ENCODE data around the gene SH3TC1. TPM values are rescaled to one million over a fixed set of nuclear protein-coding genes. Genes with fewer than 3 reads are reported as not detected.

Gene SH3TC1
- total RNA-seq, 2 experiments from 2014 or later, result 16.2 to 17.5 TPM

- TF ChIP-seq, protein P1, sequence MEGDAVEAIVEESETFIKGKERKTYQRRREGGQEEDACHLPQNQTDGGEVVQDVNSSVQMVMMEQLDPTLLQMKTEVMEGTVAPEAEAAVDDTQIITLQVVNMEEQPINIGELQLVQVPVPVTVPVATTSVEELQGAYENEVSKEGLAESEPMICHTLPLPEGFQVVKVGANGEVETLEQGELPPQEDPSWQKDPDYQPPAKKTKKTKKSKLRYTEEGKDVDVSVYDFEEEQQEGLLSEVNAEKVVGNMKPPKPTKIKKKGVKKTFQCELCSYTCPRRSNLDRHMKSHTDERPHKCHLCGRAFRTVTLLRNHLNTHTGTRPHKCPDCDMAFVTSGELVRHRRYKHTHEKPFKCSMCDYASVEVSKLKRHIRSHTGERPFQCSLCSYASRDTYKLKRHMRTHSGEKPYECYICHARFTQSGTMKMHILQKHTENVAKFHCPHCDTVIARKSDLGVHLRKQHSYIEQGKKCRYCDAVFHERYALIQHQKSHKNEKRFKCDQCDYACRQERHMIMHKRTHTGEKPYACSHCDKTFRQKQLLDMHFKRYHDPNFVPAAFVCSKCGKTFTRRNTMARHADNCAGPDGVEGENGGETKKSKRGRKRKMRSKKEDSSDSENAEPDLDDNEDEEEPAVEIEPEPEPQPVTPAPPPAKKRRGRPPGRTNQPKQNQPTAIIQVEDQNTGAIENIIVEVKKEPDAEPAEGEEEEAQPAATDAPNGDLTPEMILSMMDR (IDR thresholded peaks at IDR 0.05), result no peak
- no peak for DNase-seq
- intact Hi-C loops (cut with micrococcal nuclease), result no loop called here
- CTCF ChIA-PET, result no interaction called here
- Mint-ChIP-seq H3K36me3 (ENCODE audit: low read depth) (no peaks in the 10 kb centered on the region), H3K27ac (no peak overlapping the region), H3K4me3 (no peak overlapping the region), H3K27me3 (no peaks in the 10 kb centered on the region), H3K4me1 (ENCODE audit: low read depth) (peaks cover 13% of the 10 kb centered on the region), H3K9me3 (peaks cover 7% of the 10 kb centered on the region)
- POLR2A ChIA-PET, result no interaction called here
- ATAC-seq, result no peak
Observed at GRCh38 chr4:8163436-8164193, 35.5 kb upstream of the SH3TC1 start.

DNA sequence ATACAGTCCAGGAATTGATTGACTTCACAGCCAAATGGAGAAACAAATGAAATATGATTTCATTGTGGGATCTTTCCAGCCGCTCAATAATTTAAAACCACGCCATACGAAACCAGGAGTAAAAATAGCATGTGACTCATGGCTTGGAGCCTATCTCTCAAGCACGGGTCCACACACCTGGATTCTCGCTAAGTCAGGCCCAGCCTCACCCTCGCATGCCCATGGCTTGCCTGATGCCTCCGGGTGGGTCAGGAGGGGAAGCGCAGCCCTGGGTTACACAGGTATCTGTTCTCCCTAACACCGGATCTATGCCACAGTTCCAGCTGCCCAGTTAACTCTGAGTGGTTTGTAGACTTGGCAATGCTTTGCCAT lies 34.9 kb upstream of the SH3TC1 start:
- H3K4me3 Mint-ChIP-seq, result no peak overlapping the region
- CTCF ChIA-PET, result interaction anchor here (1.2 kb wide), 1 partner anchor 13 kb away, joined by 4 read pairs; no protein-coding TSS in a partner anchor
- intact Hi-C loops (cut with micrococcal nuclease), result no loop called here
- peaks cover 7% of the 10 kb centered on the region for H3K9me3 Mint-ChIP-seq
- TF ChIP-seq, protein P1 (IDR thresholded peaks at IDR 0.05), result no peak
- ATAC-seq, result no peak
- H3K27me3 Mint-ChIP-seq, result no peaks in the 10 kb centered on the region
- POLR2A ChIA-PET, result no interaction called here
- no peaks in the 10 kb centered on the region for H3K36me3 Mint-ChIP-seq (ENCODE audit: low read depth)
- no peak overlapping the region for H3K27ac Mint-ChIP-seq
- no peak for DNase-seq
- peaks cover 10% of the 10 kb centered on the region for H3K4me1 Mint-ChIP-seq (ENCODE audit: low read depth)

DNA sequence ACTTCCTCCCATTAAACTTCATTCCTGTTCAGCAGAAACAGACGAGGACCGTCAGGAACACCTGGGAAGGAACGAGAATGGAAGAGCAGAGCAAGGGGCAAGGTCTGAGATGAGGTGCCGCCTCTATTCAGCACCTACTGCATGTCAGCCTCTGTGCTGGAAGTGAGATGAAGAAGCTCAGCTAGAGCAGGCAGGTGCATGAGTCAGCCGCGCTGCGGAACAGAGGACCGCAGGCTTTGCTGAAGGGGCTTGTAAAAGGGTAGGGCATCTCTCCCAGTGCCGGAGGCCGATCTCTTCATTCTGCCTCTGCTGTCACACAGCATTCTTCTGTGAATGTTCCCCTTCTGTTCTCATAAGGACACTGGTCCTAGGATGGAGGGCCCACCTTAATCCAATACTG lies 34.4 kb upstream of the SH3TC1 start:
- Mint-ChIP-seq H3K4me1 (ENCODE audit: low read depth) (peaks cover 7% of the 10 kb centered on the region), H3K9me3 (peaks cover 7% of the 10 kb centered on the region), H3K27me3 (no peaks in the 10 kb centered on the region), H3K4me3 (no peak overlapping the region), H3K27ac (no peak overlapping the region), H3K36me3 (ENCODE audit: low read depth) (no peaks in the 10 kb centered on the region)
- ATAC-seq, result no peak
- TF ChIP-seq, protein P1 (IDR thresholded peaks at IDR 0.05), result no peak
- DNase-seq, result no peak
- ChIA-PET CTCF (interaction anchor here (1.2 kb wide), 1 partner anchor 12 kb away, joined by 4 read pairs; no protein-coding TSS in a partner anchor), POLR2A (interaction anchor here (1.0 kb wide), 1 partner anchor 36 kb away, joined by 3 read pairs; no protein-coding TSS in a partner anchor)
- intact Hi-C loops (cut with micrococcal nuclease), result no loop called here

DNA sequence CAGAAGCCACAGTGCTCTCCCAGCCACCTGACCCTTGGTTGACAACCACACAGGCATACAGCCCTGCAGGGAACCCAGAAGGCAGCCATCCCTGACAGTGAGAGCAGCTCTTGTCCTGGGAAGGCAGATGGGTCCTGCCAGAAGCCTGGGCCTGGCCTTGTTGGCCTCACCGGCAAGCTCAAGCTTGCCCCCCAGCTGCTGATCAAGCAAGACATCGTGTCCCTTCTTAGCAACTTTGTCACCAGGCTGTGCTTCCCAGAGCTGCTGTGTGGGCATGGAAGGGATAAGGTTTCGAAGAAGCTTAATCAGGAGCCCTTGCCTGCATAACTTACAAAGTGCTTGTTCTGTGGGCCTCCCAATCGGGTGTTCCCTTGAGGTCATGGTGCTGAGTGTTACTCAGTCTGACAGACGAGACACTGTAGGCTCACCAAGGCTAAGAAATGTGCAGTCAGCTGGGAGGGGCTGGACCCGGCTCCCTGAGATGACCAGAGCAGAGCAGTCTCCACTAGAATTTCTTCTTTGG lies 33.7 kb upstream of the SH3TC1 start:
- intact Hi-C loops (cut with micrococcal nuclease), result no loop called here
- CTCF ChIA-PET, result interaction anchor here (1.2 kb wide), 1 partner anchor 11 kb away, joined by 4 read pairs; no protein-coding TSS in a partner anchor
- ATAC-seq (no peak), DNase-seq (no peak)
- Mint-ChIP-seq H3K27ac (no peak overlapping the region), H3K9me3 (peaks cover 7% of the 10 kb centered on the region), H3K4me1 (ENCODE audit: low read depth) (peaks cover 3% of the 10 kb centered on the region), H3K36me3 (ENCODE audit: low read depth) (no peaks in the 10 kb centered on the region), H3K27me3 (no peaks in the 10 kb centered on the region), H3K4me3 (no peak overlapping the region)
- TF ChIP-seq, protein P1 (IDR thresholded peaks at IDR 0.05), result no peak
- POLR2A ChIA-PET, result interaction anchor here (1.0 kb wide), 1 partner anchor 35 kb away, joined by 3 read pairs; no protein-coding TSS in a partner anchor

DNA sequence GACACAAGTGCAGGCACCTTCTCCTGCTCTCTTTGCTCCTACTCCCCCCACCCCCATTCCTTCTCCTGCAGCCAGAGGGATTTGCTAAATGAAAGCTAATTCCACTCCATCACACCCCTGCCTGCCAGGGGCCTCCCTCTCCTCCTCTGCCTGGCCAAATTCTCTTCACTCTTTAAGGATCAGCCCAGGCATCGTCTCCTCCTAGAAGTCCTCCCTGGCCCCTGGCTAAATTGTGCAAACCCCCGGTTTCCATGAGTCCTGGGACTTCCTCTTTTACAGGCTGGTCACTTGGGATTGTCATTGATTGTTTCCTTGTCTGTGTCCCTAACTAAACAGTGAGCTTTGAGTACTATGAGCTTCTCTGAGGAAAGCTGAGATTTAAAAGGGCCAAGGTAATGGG lies 31.8 kb upstream of the SH3TC1 start:
- Mint-ChIP-seq H3K27ac (no peak overlapping the region), H3K27me3 (peaks cover 6% of the 10 kb centered on the region), H3K4me1 (ENCODE audit: low read depth) (peaks cover 1% of the 10 kb centered on the region), H3K9me3 (peaks cover 7% of the 10 kb centered on the region), H3K4me3 (no peak overlapping the region), H3K36me3 (ENCODE audit: low read depth) (no peaks in the 10 kb centered on the region)
- CTCF ChIA-PET, result interaction anchor here (1.1 to 1.5 kb wide), 6 partner anchors 9 to 233 kb away, joined by 3 to 9 read pairs (median 3); partner anchors contain the start of gene SH3TC1
- POLR2A ChIA-PET, result no interaction called here
- TF ChIP-seq, protein P1 (IDR thresholded peaks at IDR 0.05), result no peak
- intact Hi-C loops (cut with micrococcal nuclease), result no loop called here
- no peak for ATAC-seq
- DNase-seq, result no peak
